Trophoblast cell (in vitro differentiated cells and primary cell): ENCODE data around the gene RHBDL2.

Source experiments
- DNase-seq, 2 donors: peaks; one replicate each; pipeline ENCODE4 v3.0.0-alpha.2; 2016
- H2AFZ ChIP-seq: 2 replicates; pipeline ENCODE4 v1.6.1; 2013; ENCODE audit warnings: low read length, moderate library complexity, mild to moderate bottlenecking; ENCODE audit not compliant: insufficient read depth, poor library complexity
- H2AK5ac ChIP-seq: 2 replicates; pipeline ENCODE4 v1.6.1; 2013; ENCODE audit warnings: mild to moderate bottlenecking, low read length
- H2BK120ac ChIP-seq: 2 replicates; pipeline ENCODE4 v1.6.1; 2013; ENCODE audit warnings: low read length, mild to moderate bottlenecking, moderate library complexity; ENCODE audit not compliant: insufficient read depth, poor library complexity
- H2BK12ac ChIP-seq: 2 replicates; pipeline ENCODE4 v1.6.1; 2013; ENCODE audit warnings: mild to moderate bottlenecking, low read length, moderate library complexity
- H2BK5ac ChIP-seq: 2 replicates; pipeline ENCODE4 v1.6.1; 2013; ENCODE audit warnings: low read length, low read depth, moderate library complexity, mild to moderate bottlenecking; ENCODE audit not compliant: poor library complexity
- H3K14ac ChIP-seq: 2 replicates; pipeline ENCODE4 v1.6.1; 2013; ENCODE audit warnings: mild to moderate bottlenecking, low read length
- H3K18ac ChIP-seq: 2 replicates; pipeline ENCODE4 v1.6.1; 2013; ENCODE audit warnings: mild to moderate bottlenecking, low read length
- H3K23ac ChIP-seq: 2 replicates; pipeline ENCODE4 v1.6.1; 2013; ENCODE audit warnings: low read length
- H3K27ac ChIP-seq: 2 replicates; pipeline ENCODE4 v1.5.1; 2013; ENCODE audit warnings: low read depth, mild to moderate bottlenecking, inconsistent platforms, low read length, moderate library complexity
- H3K27me3 ChIP-seq: 2 replicates; pipeline ENCODE4 v1.6.1; 2013; ENCODE audit warnings: inconsistent platforms, mild to moderate bottlenecking, low read length, moderate library complexity; ENCODE audit not compliant: insufficient read depth
- H3K36me3 ChIP-seq, 2 experiments: 1 replicate in 1 of 2; 2 replicates in 1 of 2; pipeline ENCODE4 v1.6.1; 2013; ENCODE audit warnings: low read length in 2 of 2, mild to moderate bottlenecking in 2 of 2, moderate library complexity in 1 of 2; ENCODE audit not compliant: insufficient read depth in 2 of 2, control insufficient read depth in 1 of 2
- H3K4ac ChIP-seq: 2 replicates; pipeline ENCODE4 v1.6.1; 2013; ENCODE audit warnings: low read depth, mild to moderate bottlenecking, low read length, moderate library complexity
- H3K4me1 ChIP-seq, 2 experiments: 1 replicate in 1 of 2; 2 replicates in 1 of 2; pipeline ENCODE4 v1.6.1; 2013; ENCODE audit warnings: low read length in 2 of 2, mild to moderate bottlenecking in 2 of 2, moderate library complexity in 1 of 2; ENCODE audit not compliant: insufficient read depth in 2 of 2, control insufficient read depth in 1 of 2
- H3K4me2 ChIP-seq: 2 replicates; pipeline ENCODE4 v1.6.1; 2013; ENCODE audit warnings: inconsistent platforms, mild to moderate bottlenecking, low read length, moderate library complexity
- H3K4me3 ChIP-seq: 2 replicates; pipeline ENCODE4 v1.5.1; 2013; ENCODE audit warnings: mild to moderate bottlenecking, low read depth, low read length, inconsistent platforms
- H3K79me1 ChIP-seq: one replicate; pipeline ENCODE4 v1.6.1; 2013; ENCODE audit warnings: low read length
- H3K79me2 ChIP-seq: 2 replicates; pipeline ENCODE4 v1.6.1; 2013; ENCODE audit warnings: low read length, mild to moderate bottlenecking; ENCODE audit not compliant: control insufficient read depth, insufficient read depth, poor library complexity
- H3K9ac ChIP-seq: 2 replicates; pipeline ENCODE4 v1.6.1; 2013; ENCODE audit warnings: mild to moderate bottlenecking, low read length
- H3K9me3 ChIP-seq: 2 replicates; pipeline ENCODE4 v1.6.1; 2013; ENCODE audit warnings: low read depth, mild to moderate bottlenecking, control low read depth, inconsistent platforms, low read length; ENCODE audit not compliant: insufficient read depth
- H4K12ac ChIP-seq: 2 replicates; pipeline ENCODE4 v1.6.1; 2013; ENCODE audit warnings: low read depth, mild to moderate bottlenecking, low read length, moderate library complexity
- H4K8ac ChIP-seq: 2 replicates; pipeline ENCODE4 v1.6.1; 2013; ENCODE audit warnings: low read depth, mild to moderate bottlenecking, low read length, moderate library complexity
- H4K91ac ChIP-seq: one replicate; pipeline ENCODE4 v1.6.1; 2013; ENCODE audit warnings: low read depth, mild to moderate bottlenecking, low read length, moderate library complexity
- WGBS: extraction: QIAGEN DNeasy Blood & Tissue Kit; methylation state at CpG from one replicate; pipeline ENCODE4 v1.1.7; 2013; ENCODE audit warnings: missing lambda C conversion rate; ENCODE audit not compliant: insufficient read length, insufficient coverage; ENCODE audit errors: extremely low coverage; 5-methylcytosine and 5-hydroxymethylcytosine counted together

Gene RHBDL2

GRCh38 chr1:38873027-38873969 is 68.3 kb downstream of the RHBDL2 start, which contains the start of gene MYCBP:
Gene MYCBP (minus strand): TSS chr1:38873348. CDS start chr1:38873305, 43 bp downstream.
- Histone ChIP-seq H3K23ac (no peak within 1 kb of the TSS), H3K4me3 (peak within 1 kb of the TSS; percentile 95), H2AFZ (peak within 1 kb of the TSS; percentile 73), H3K27me3 (no peaks in the 10 kb centered on the region), H2BK120ac (no peak within 1 kb of the TSS), H3K27ac (no peak within 1 kb of the TSS), H3K79me1 (peaks cover 5% of the 10 kb centered on the region), H3K4me1 (peaks cover 0 to 3% of the 10 kb centered on the region in 2 experiments), H3K4me2 (peak within 1 kb of the TSS; percentile 99), H4K91ac (peak within 1 kb of the TSS; percentile 59), H3K4ac (peak within 1 kb of the TSS; percentile 81), H2BK12ac (no peak within 1 kb of the TSS), H3K18ac (peak within 1 kb of the TSS; percentile 67), H4K8ac (peak within 1 kb of the TSS; percentile 82), H2BK5ac (no peak within 1 kb of the TSS), H2AK5ac (peak within 1 kb of the TSS; percentile 57), H3K14ac (peak within 1 kb of the TSS; percentile 63), H3K36me3 (peaks cover 0 to 5% of the 10 kb centered on the region in 2 experiments), H3K79me2 (peaks cover 4% of the 10 kb centered on the region), H4K12ac (peak within 1 kb of the TSS; percentile 79), H3K9ac (peak within 1 kb of the TSS; percentile 95), H3K9me3 (peaks cover 2% of the 10 kb centered on the region)
- peak; percentile 96 to 97 for DNase-seq
- no CpG with 5 or more reads among the region's 69 CpGs for WGBS

GRCh38 chr1:38872401-38873026 is 69.1 kb downstream of the RHBDL2 start:
- Histone ChIP-seq H2BK5ac (no peak overlapping the region), H2AK5ac (peak overlapping the region; percentile 57), H3K27ac (no peak overlapping the region), H3K18ac (peak overlapping the region; percentile 67), H3K4ac (peak overlapping the region; percentile 81), H3K4me3 (peak overlapping the region; percentile 95), H2BK12ac (no peak overlapping the region), H2BK120ac (no peak overlapping the region), H3K9me3 (peaks cover 2% of the 10 kb centered on the region), H4K91ac (peak overlapping the region; percentile 59), H2AFZ (peak overlapping the region; percentile 73), H4K8ac (peak overlapping the region; percentile 82), H3K79me2 (peaks cover 4% of the 10 kb centered on the region), H3K14ac (peak overlapping the region; percentile 63), H3K4me1 (peaks cover 0 to 3% of the 10 kb centered on the region in 2 experiments), H3K4me2 (peak overlapping the region; percentile 99), H3K23ac (no peak overlapping the region), H3K79me1 (peaks cover 5% of the 10 kb centered on the region), H3K9ac (peak overlapping the region; percentile 95), H4K12ac (peak overlapping the region; percentile 79), H3K27me3 (no peaks in the 10 kb centered on the region), H3K36me3 (peaks cover 0 to 5% of the 10 kb centered on the region in 2 experiments)
- no peak for DNase-seq
- no CpG with 5 or more reads among the region's 25 CpGs for WGBS

GRCh38 chr1:38870996-38871395 is 70.6 kb downstream of the RHBDL2 start:
- Histone ChIP-seq H2AK5ac (no peak overlapping the region), H3K27me3 (no peaks in the 10 kb centered on the region), H3K79me2 (peaks cover 4% of the 10 kb centered on the region), H3K23ac (no peak overlapping the region), H3K36me3 (peaks cover 2 to 9% of the 10 kb centered on the region in 2 experiments), H4K8ac (no peak overlapping the region), H2AFZ (no peak overlapping the region), H3K9me3 (peaks cover 2% of the 10 kb centered on the region), H3K4me3 (no peak overlapping the region), H3K4ac (no peak overlapping the region), H2BK120ac (no peak overlapping the region), H2BK12ac (no peak overlapping the region), H3K4me2 (no peak overlapping the region), H3K4me1 (peaks cover 0 to 3% of the 10 kb centered on the region in 2 experiments), H3K14ac (no peak overlapping the region), H4K12ac (no peak overlapping the region), H3K9ac (no peak overlapping the region), H3K27ac (no peak overlapping the region), H2BK5ac (no peak overlapping the region), H3K18ac (no peak overlapping the region), H3K79me1 (peaks cover 5% of the 10 kb centered on the region), H4K91ac (no peak overlapping the region)
- DNase-seq: no peak
- no CpG with 5 or more reads among the region's 8 CpGs for WGBS

GRCh38 chr1:38867208-38867607 is 74.4 kb downstream of the RHBDL2 start:
- no peak overlapping the region for H4K91ac ChIP-seq
- H3K79me2 ChIP-seq: no peaks in the 10 kb centered on the region
- no peak overlapping the region for H3K9ac ChIP-seq
- H2BK5ac ChIP-seq: no peak overlapping the region
- H3K4me3 ChIP-seq: no peak overlapping the region
- no peaks in the 10 kb centered on the region for H3K79me1 ChIP-seq
- peaks cover 7 to 9% of the 10 kb centered on the region in 2 experiments for H3K36me3 ChIP-seq
- no peak overlapping the region for H2BK12ac ChIP-seq
- H2AK5ac ChIP-seq: no peak overlapping the region
- peak; percentile 61 to 68 for DNase-seq
- H3K4me2 ChIP-seq: no peak overlapping the region
- H3K27me3 ChIP-seq: no peaks in the 10 kb centered on the region
- H3K4me1 ChIP-seq: no peaks in the 10 kb centered on the region
- no peaks in the 10 kb centered on the region for H3K9me3 ChIP-seq
- no peak overlapping the region for H2AFZ ChIP-seq
- no peak overlapping the region for H3K4ac ChIP-seq
- no peak overlapping the region for H3K23ac ChIP-seq
- H2BK120ac ChIP-seq: no peak overlapping the region
- no peak overlapping the region for H3K27ac ChIP-seq
- H4K12ac ChIP-seq: no peak overlapping the region
- WGBS: no CpG with 5 or more reads among the region's 8 CpGs
- H4K8ac ChIP-seq: no peak overlapping the region
- H3K18ac ChIP-seq: no peak overlapping the region
- no peak overlapping the region for H3K14ac ChIP-seq
